Keratinocyte (primary cell): ENCODE measurements around the gene LZTS2. TPM values are rescaled to one million over a fixed set of nuclear protein-coding genes. Genes with fewer than 3 reads are reported as not detected.

Source experiments
- DNase-seq: peaks from one replicate; pipeline ENCODE4 v3.0.0-alpha.2; 2011; ENCODE audit warnings: low read depth, missing footprints, low spot score
- FAIRE-seq: peaks from 2 replicates; lab custom pipeline; 2011; peaks lifted over from hg19 to GRCh38; lab: Jason Lieb, UNC
- H2AFZ ChIP-seq: 2 replicates; pipeline ENCODE4 v1.6.0; 2012; ENCODE audit warnings: low read length, control low read depth, inconsistent platforms; ENCODE audit not compliant: control insufficient read depth
- H3K27ac ChIP-seq: 2 replicates; pipeline ENCODE4 v1.5.1; 2011; ENCODE audit warnings: low read length; ENCODE audit not compliant: control insufficient read depth, insufficient read depth
- H3K27me3 ChIP-seq: 3 replicates; pipeline ENCODE4 v1.6.0; 2011; ENCODE audit warnings: low read length; ENCODE audit not compliant: control insufficient read depth, insufficient read depth; ENCODE audit errors: extremely low read depth
- H3K36me3 ChIP-seq, 2 experiments: 2 replicates in 1 of 2; 3 replicates in 1 of 2; pipeline ENCODE4 v1.5.1; 2011; ENCODE audit warnings: low read length in 2 of 2, mild to moderate bottlenecking in 1 of 2; ENCODE audit not compliant: control insufficient read depth in 2 of 2, insufficient read depth in 2 of 2; ENCODE audit errors: extremely low read depth in 1 of 2
- H3K4me1 ChIP-seq: 3 replicates; pipeline ENCODE4 v1.5.1; 2011; ENCODE audit warnings: low read length; ENCODE audit not compliant: control insufficient read depth, insufficient read depth; ENCODE audit errors: extremely low read depth
- H3K4me2 ChIP-seq: 3 replicates; pipeline ENCODE4 v1.6.0; 2011; ENCODE audit warnings: low read depth, low read length; ENCODE audit not compliant: control insufficient read depth, insufficient read depth; ENCODE audit errors: extremely low read depth
- H3K4me3 ChIP-seq, 3 experiments: fragments of 200-600 bp in 1 of 3; sonication (generic) in 1 of 3; 2 replicates in 2 of 3; 3 replicates in 1 of 3; pipeline ENCODE4 v1.5.1; 2011 to 2016; ENCODE audit warnings: low read length in 3 of 3, mild to moderate bottlenecking in 3 of 3, control low read depth in 2 of 3, inconsistent platforms in 1 of 3, low read depth in 1 of 3, mixed read lengths in 1 of 3, mixed run types in 1 of 3, moderate library complexity in 1 of 3; ENCODE audit not compliant: control insufficient read depth in 2 of 3, insufficient read depth in 2 of 3; ENCODE audit errors: extremely low read depth in 1 of 3
- H3K79me2 ChIP-seq: 2 replicates; pipeline ENCODE4 v1.6.0; 2012; ENCODE audit warnings: low read length; ENCODE audit not compliant: control insufficient read depth, insufficient read depth
- H3K9ac ChIP-seq: 3 replicates; pipeline ENCODE4 v1.6.0; 2011; ENCODE audit warnings: low read length; ENCODE audit not compliant: control insufficient read depth, insufficient read depth; ENCODE audit errors: extremely low read depth
- H3K9me1 ChIP-seq: 3 replicates; pipeline ENCODE4 v1.6.0; 2011; ENCODE audit warnings: low read length; ENCODE audit not compliant: control insufficient read depth, insufficient read depth; ENCODE audit errors: extremely low read depth
- H3K9me3 ChIP-seq: 2 replicates; pipeline ENCODE4 v1.5.1; 2012; ENCODE audit warnings: low read depth, low read length; ENCODE audit not compliant: control insufficient read depth
- H4K20me1 ChIP-seq: 3 replicates; pipeline ENCODE4 v1.6.0; 2011; ENCODE audit warnings: low read length; ENCODE audit not compliant: control insufficient read depth, insufficient read depth; ENCODE audit errors: extremely low read depth
- EZH2 ChIP-seq: IDR thresholded peaks from one replicate; pipeline ENCODE4 v1.6.1; 2012; ENCODE audit warnings: inconsistent platforms, mild to moderate bottlenecking, low read length, moderate library complexity
- dilution Hi-C: fragments of 300-500 bp; cut with MboI; formaldehyde crosslinking; loops from one replicate; pipeline ENCODE4 v1.7.0; 2020; ENCODE audit warnings: low sequenced_read_pairs; ENCODE audit not compliant: extremely low pct_ligation_motif_present
- polyA plus RNA-seq, 5 experiments: library from polyadenylated mRNA; depleted of rRNA in 3 of 5; stranded (reverse) in 3 of 5; stranded (forward) in 1 of 5; unstranded in 1 of 5; fragments of >200 nt; gene quantifications; 1 replicate in 1 of 5; 2 replicates in 3 of 5; 3 replicates in 1 of 5; pipeline versions ENCODE4 v1.2.1 to v1.2.3, GENCODE V29; 2011 to 2012; ENCODE audit warnings: missing spikeins in 2 of 5, low read depth in 1 of 5, low replicate concordance in 1 of 5
- TF ChIP-seq, protein P1 (sequence below), 3 experiments: IDR thresholded peaks in 1 of 3; conservative IDR thresholded peaks in 1 of 3; optimal IDR thresholded peaks in 1 of 3; 2 replicates in 2 of 3; 3 replicates in 1 of 3; pipeline versions ENCODE3 to v1.5.1; 2011; ENCODE audit warnings: low read length in 3 of 3, mild to moderate bottlenecking in 3 of 3, moderate library complexity in 2 of 3, control low read depth in 1 of 3, inconsistent platforms in 1 of 3; ENCODE audit not compliant: insufficient read depth in 2 of 3; ENCODE audit errors: extremely low read depth in 1 of 3

Gene LZTS2
- polyA plus RNA-seq, 1 donor (not counting 4 experiments of a cell fraction or from before 2014, with no cell fraction given): 18.6 TPM

DNA sequence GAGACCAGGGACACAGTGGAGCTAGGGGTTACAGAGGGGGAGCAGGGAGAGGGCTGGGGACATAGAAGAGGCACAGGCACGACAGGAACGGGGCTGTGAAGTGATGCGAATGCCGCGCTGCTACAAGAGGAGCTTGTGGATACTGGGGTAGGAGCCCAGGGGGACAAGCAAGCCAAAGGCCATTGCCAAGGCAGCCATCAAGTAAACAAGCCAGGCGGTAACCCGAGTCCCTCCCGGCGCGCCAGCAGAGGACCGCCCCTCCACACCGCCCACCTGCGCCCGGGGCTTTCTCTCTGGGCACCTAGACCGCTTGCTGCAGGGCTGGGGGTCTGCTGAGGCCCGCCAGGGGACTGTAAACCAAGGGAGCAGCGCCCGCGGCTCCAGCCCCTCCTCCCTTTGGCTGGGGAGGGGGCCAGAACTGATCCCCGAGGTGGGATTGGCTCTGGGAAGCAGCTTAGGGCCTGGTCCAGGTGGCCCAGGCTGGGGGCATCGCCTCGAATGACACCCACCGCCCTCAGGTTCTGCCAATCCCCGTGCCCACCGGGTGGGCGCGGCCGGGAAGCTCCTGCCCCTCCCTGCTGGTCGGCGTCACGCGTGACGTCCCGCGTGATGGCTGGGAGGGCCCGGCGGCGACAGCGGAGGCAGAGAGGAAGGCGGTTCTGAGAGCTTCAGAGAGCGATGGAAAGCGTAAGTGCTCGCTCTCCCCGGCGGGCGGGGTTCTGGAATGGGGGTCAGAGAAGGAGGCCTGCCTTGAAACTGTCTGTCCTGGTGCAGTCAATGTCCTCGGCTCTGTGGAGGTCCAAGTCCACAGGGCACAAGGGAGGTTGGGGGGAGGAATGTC is 32.4 kb downstream of the LZTS2 start:
- Histone ChIP-seq H3K27me3 (peaks cover 5% of the 10 kb centered on the region), H3K79me2 (peaks cover 5% of the 10 kb centered on the region), H2AFZ (peak overlapping the region; percentile 81), H3K4me2 (peak overlapping the region; percentile 99), H3K4me3 (peak overlapping the region; percentile 64 to 86 (median 80)), H3K27ac (peak overlapping the region; percentile 84), H3K36me3 (peaks cover 10 to 23% of the 10 kb centered on the region in 2 experiments), H3K4me1 (peaks cover 27% of the 10 kb centered on the region), H3K9ac (peak overlapping the region; percentile 77), H4K20me1 (no peaks in the 10 kb centered on the region), H3K9me1 (no peaks in the 10 kb centered on the region), H3K9me3 (no peaks in the 10 kb centered on the region)
- TF ChIP-seq, protein P1, sequence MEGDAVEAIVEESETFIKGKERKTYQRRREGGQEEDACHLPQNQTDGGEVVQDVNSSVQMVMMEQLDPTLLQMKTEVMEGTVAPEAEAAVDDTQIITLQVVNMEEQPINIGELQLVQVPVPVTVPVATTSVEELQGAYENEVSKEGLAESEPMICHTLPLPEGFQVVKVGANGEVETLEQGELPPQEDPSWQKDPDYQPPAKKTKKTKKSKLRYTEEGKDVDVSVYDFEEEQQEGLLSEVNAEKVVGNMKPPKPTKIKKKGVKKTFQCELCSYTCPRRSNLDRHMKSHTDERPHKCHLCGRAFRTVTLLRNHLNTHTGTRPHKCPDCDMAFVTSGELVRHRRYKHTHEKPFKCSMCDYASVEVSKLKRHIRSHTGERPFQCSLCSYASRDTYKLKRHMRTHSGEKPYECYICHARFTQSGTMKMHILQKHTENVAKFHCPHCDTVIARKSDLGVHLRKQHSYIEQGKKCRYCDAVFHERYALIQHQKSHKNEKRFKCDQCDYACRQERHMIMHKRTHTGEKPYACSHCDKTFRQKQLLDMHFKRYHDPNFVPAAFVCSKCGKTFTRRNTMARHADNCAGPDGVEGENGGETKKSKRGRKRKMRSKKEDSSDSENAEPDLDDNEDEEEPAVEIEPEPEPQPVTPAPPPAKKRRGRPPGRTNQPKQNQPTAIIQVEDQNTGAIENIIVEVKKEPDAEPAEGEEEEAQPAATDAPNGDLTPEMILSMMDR (optimal IDR thresholded peaks at IDR 0.05 in 1 of 3, IDR thresholded peaks at IDR 0.05 in 1 of 3, conservative IDR thresholded peaks at IDR 0.05 in 1 of 3; ENCODE audit: extremely low read depth in 1 of 3, insufficient read depth in 2 of 3, low read length in 3 of 3): no peak
- TF ChIP-seq EZH2: no peak
- DNase-seq (no peak), FAIRE-seq (no peak)
- dilution Hi-C loops: no loop called here

DNA sequence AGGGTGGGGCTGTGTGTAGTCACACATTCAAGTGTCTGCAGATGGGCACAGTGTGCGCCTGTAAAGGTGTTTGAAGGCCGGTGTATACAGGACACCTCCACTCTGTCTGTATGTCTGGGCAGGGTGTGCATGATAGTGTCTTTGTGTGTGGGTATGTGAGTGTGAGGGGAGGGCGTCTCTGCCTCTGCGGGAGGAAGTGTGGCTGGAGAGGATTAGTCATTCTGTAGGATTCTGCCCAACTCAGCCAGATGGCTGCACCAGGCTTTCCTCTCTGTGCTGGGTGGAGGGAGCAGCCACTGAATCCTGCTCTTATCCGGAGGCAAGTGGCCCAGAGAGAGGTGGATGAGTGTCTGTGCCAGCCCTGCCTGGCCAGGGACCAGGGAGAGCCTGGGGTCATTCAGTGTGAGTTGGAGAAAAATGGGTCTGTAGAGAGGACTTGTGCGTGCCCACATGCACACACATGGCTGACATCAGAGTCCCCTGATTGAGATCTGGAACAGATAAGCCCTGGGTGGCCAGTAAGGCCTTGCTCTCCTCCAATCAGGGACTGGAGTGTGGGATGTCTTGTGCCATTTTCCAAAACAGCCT is 33.1 kb downstream of the LZTS2 start:
- Histone ChIP-seq H3K27me3 (peaks cover 5% of the 10 kb centered on the region), H3K4me1 (peaks cover 27% of the 10 kb centered on the region), H3K9me1 (no peaks in the 10 kb centered on the region), H3K4me2 (peak overlapping the region; percentile 99), H3K9ac (peak overlapping the region; percentile 77), H3K9me3 (no peaks in the 10 kb centered on the region), H2AFZ (peak overlapping the region; percentile 81), H3K4me3 (peak overlapping the region; percentile 64 to 86 (median 80)), H4K20me1 (no peaks in the 10 kb centered on the region), H3K27ac (peak overlapping the region; percentile 84), H3K79me2 (peaks cover 5% of the 10 kb centered on the region), H3K36me3 (peaks cover 17 to 30% of the 10 kb centered on the region in 2 experiments)
- peak; percentile 85 for FAIRE-seq
- no peak for DNase-seq
- dilution Hi-C loops: no loop called here
- TF ChIP-seq EZH2: no peak
- TF ChIP-seq, protein P1 (optimal IDR thresholded peaks at IDR 0.05 in 1 of 3, IDR thresholded peaks at IDR 0.05 in 1 of 3, conservative IDR thresholded peaks at IDR 0.05 in 1 of 3; ENCODE audit: extremely low read depth in 1 of 3, insufficient read depth in 2 of 3, low read length in 3 of 3): no peak
